Stimulated activated CD8-positive, alpha-beta memory T cell treated with anti-CD3 and anti-CD28 coated beads, Interleukin-7, amount 100 ng/mL, for 24 hours (primary cell): ENCODE data around the gene TENT5A.

Experiments used
- DNase-seq: peaks from one replicate; pipeline ENCODE4 v3.0.0-alpha.2; 2020; ENCODE audit warnings: low read depth

Gene TENT5A

GRCh38 chr6:81771097-81771496, 18.6 kb upstream of the TENT5A start:
- no peak for DNase-seq

- DNase-seq, result no peak
These were observed 17.9 kb upstream of the TENT5A start for GRCh38 chr6:81770381-81770780.

GRCh38 chr6:81769824-81770223, 17.3 kb upstream of the TENT5A start:
- DNase-seq, result no peak

GRCh38 chr6:81768150-81768942, 15.9 kb upstream of the TENT5A start:
- no peak for DNase-seq

- no peak for DNase-seq
These were observed 14.8 kb upstream of the TENT5A start for GRCh38 chr6:81767163-81767891.

GRCh38 chr6:81766482-81767069, 14.1 kb upstream of the TENT5A start:
- DNase-seq, result no peak

- DNase-seq, result no peak
These were observed 12.1 kb upstream of the TENT5A start for GRCh38 chr6:81764531-81764930.

- no peak for DNase-seq
These were observed 11.5 kb upstream of the TENT5A start for GRCh38 chr6:81763968-81764367.

GRCh38 chr6:81763051-81763450, 10.6 kb upstream of the TENT5A start:
- no peak for DNase-seq

- DNase-seq, result no peak
These were observed 10.1 kb upstream of the TENT5A start for GRCh38 chr6:81762606-81763005.

GRCh38 chr6:81762132-81762531, 9.7 kb upstream of the TENT5A start:
- DNase-seq, result no peak

- DNase-seq, result no peak
These were observed 8.7 kb upstream of the TENT5A start for GRCh38 chr6:81761197-81761596.

GRCh38 chr6:81759782-81760181, 7.3 kb upstream of the TENT5A start:
- DNase-seq, result no peak

GRCh38 chr6:81758221-81758620, 5.7 kb upstream of the TENT5A start:
- no peak for DNase-seq

GRCh38 chr6:81756690-81757089, 4.2 kb upstream of the TENT5A start:
- no peak for DNase-seq

- DNase-seq, result no peak
These were observed 3.1 kb upstream of the TENT5A start for GRCh38 chr6:81755551-81755950.

GRCh38 chr6:81754906-81755305, 2.4 kb upstream of the TENT5A start:
- no peak for DNase-seq

- DNase-seq, result peak; percentile 69
These were observed 1.5 kb upstream of the TENT5A start for GRCh38 chr6:81753711-81754577.

GRCh38 chr6:81752921-81753710, 635 bp upstream of the TENT5A start:
- peak; percentile 11 for DNase-seq

- no peak for DNase-seq
These were observed 945 bp downstream of the TENT5A start for GRCh38 chr6:81751388-81752083.
